Uterus (tissue), 4 donors: ENCODE measurements around the gene ZBTB20. TPM values are rescaled to one million over a fixed set of nuclear protein-coding genes. Genes with fewer than 3 reads are reported as not detected.

Source experiments
- DNase-seq, 2 donors: peaks; one replicate each; pipeline ENCODE4 v3.0.0-alpha.2; 2019 to 2020
- H3K27ac ChIP-seq, 2 donors: fragments of 200-600 bp; sonication (generic); 1 replicate in 1 of 2; 2 replicates in 1 of 2; pipeline ENCODE4 v1.5.1; 2016 to 2018
- H3K27me3 ChIP-seq, 2 donors: fragments of 200-600 bp; sonication (generic); one replicate each; pipeline ENCODE4 v1.5.1; 2018 to 2019; ENCODE audit warnings: control low read depth in 1 of 2
- H3K36me3 ChIP-seq, 2 donors: fragments of 200-600 bp; sonication (generic); one replicate each; pipeline ENCODE4 v1.5.1; 2019; ENCODE audit warnings: control low read depth in 1 of 2
- H3K4me1 ChIP-seq, 2 donors: fragments of 200-600 bp; sonication (generic); one replicate each; pipeline ENCODE4 v1.5.1; 2018 to 2019; ENCODE audit warnings: control low read depth in 1 of 2
- H3K4me3 ChIP-seq, 2 donors: fragments of 200-600 bp; sonication (generic); 1 replicate in 1 of 2; 2 replicates in 1 of 2; pipeline ENCODE4 v1.5.1; 2018 to 2019; ENCODE audit warnings: mild to moderate bottlenecking in 1 of 2
- H3K9me3 ChIP-seq, 2 donors: fragments of 200-600 bp; sonication (generic); one replicate each; pipeline ENCODE4 v1.5.1; 2019; ENCODE audit warnings: control low read depth in 1 of 2
- CTCF ChIP-seq, 4 experiments: fragments of 200-600 bp in 2 of 4; fragments of 450-650 bp in 2 of 4; sonication (generic) in 2 of 4; IDR thresholded peaks; one replicate each; pipeline ENCODE4 v1.5.1; 2016 to 2019; ENCODE audit warnings: antibody characterized with exemption in 4 of 4, mild to moderate bottlenecking in 2 of 4, moderate library complexity in 1 of 4
- POLR2A ChIP-seq, 2 donors: fragments of 450-650 bp; IDR thresholded peaks; one replicate each; pipeline ENCODE4 v1.6.1; 2016; ENCODE audit warnings: antibody characterized with exemption in 2 of 2, mild to moderate bottlenecking in 1 of 2, moderate library complexity in 1 of 2
- intact Hi-C: fragments of 100-400 bp; cut with DNase I; formaldehyde crosslinking; loops from one replicate; pipeline ENCODE4 v1.15.1; 2023; ENCODE audit warnings: low total_unique reads
- total RNA-seq, 4 donors: library from RNA; depleted of rRNA in 3 of 4; stranded (reverse); fragments of >200 nt in 3 of 4; gene quantifications; one replicate each; pipeline versions ENCODE4 v1.1.0 to v1.2.4, GENCODE V29; 2014 to 2023
- donor health status: DM: yes; HTN: yes; CAD: no.

The ZBTB20 gene
- total RNA-seq, 4 donors from 2014 or later: 35.6 to 157 (median 85.1) TPM

GRCh38 chr3:114642951-114643741, 503.9 kb downstream of the ZBTB20 start:
- TF ChIP-seq POLR2A (IDR thresholded peaks at IDR 0.05): no peak
- no peak for TF ChIP-seq CTCF (IDR thresholded peaks at IDR 0.05)
- intact Hi-C loops: no loop called here
- Histone ChIP-seq H3K27ac (no peak overlapping the region), H3K4me1 (peaks cover 0 to 2% of the 10 kb centered on the region in 2 donors), H3K4me3 (no peak overlapping the region), H3K27me3 (no peaks in the 10 kb centered on the region), H3K36me3 (no peaks in the 10 kb centered on the region), H3K9me3 (no peaks in the 10 kb centered on the region)
- no peak for DNase-seq

- no peak for TF ChIP-seq POLR2A (IDR thresholded peaks at IDR 0.05)
- no peak for TF ChIP-seq CTCF (IDR thresholded peaks at IDR 0.05)
- no peak for DNase-seq
- Histone ChIP-seq H3K4me3 (no peak overlapping the region), H3K27ac (no peak overlapping the region), H3K27me3 (no peaks in the 10 kb centered on the region), H3K4me1 (no peaks in the 10 kb centered on the region), H3K36me3 (no peaks in the 10 kb centered on the region), H3K9me3 (peaks cover 0 to 9% of the 10 kb centered on the region in 2 donors)
- intact Hi-C loops: no loop called here
Measured at GRCh38 chr3:114640126-114640525, 507.0 kb downstream of the ZBTB20 start.

DNA sequence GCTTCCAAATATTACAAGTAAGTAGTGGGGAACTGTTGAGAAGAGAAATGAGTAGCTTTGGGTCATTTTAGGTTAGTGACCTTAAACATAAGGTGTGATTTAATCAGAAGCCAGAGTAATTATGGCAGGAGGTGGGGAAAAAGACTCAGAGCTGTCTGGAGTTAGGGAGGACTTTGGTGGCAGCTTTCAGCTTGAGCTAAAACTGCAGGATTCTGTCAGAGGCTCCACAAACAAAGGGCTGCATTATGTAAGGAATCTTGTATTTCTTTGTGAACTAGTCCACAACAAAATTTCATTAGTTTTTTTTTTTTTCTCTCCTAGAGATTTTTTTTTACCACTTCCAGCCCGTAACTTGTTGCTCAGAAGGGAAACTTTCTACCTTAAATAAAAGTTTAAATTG, 507.9 kb downstream of the ZBTB20 start:
- H3K4me3 ChIP-seq: no peak overlapping the region
- H3K36me3 ChIP-seq: no peaks in the 10 kb centered on the region
- H3K27me3 ChIP-seq: no peaks in the 10 kb centered on the region
- H3K4me1 ChIP-seq: no peaks in the 10 kb centered on the region
- no peak overlapping the region for H3K27ac ChIP-seq
- intact Hi-C loops: no loop called here
- H3K9me3 ChIP-seq: peaks cover 0 to 9% of the 10 kb centered on the region in 2 donors
- no peak for DNase-seq
- TF ChIP-seq CTCF (IDR thresholded peaks at IDR 0.05) (no peak), POLR2A (IDR thresholded peaks at IDR 0.05) (no peak)

- DNase-seq: no peak
- Histone ChIP-seq H3K36me3 (no peaks in the 10 kb centered on the region), H3K27ac (no peak overlapping the region), H3K4me1 (no peaks in the 10 kb centered on the region), H3K27me3 (no peaks in the 10 kb centered on the region), H3K4me3 (no peak overlapping the region), H3K9me3 (peaks cover 0 to 9% of the 10 kb centered on the region in 2 donors)
- no peak for TF ChIP-seq POLR2A (IDR thresholded peaks at IDR 0.05)
- no peak for TF ChIP-seq CTCF (IDR thresholded peaks at IDR 0.05)
- intact Hi-C loops: no loop called here
Measured at GRCh38 chr3:114635878-114636277, 511.2 kb downstream of the ZBTB20 start.

GRCh38 chr3:114634635-114635034, 512.5 kb downstream of the ZBTB20 start:
- Histone ChIP-seq H3K9me3 (peaks cover 0 to 9% of the 10 kb centered on the region in 2 donors), H3K27me3 (no peaks in the 10 kb centered on the region), H3K27ac (no peak overlapping the region), H3K36me3 (no peaks in the 10 kb centered on the region), H3K4me3 (no peak overlapping the region), H3K4me1 (no peaks in the 10 kb centered on the region)
- TF ChIP-seq POLR2A (IDR thresholded peaks at IDR 0.05) (no peak), CTCF (IDR thresholded peaks at IDR 0.05) (no peak)
- intact Hi-C loops: no loop called here
- no peak for DNase-seq
